HG02642 (cell line): ENCODE data around the gene ERC1.

Experiments
- ATAC-seq: cut with Tn5 transposase; IDR thresholded peaks from one replicate; pipeline ENCODE4 v1.9.1; 2021; ENCODE audit warnings: mild to moderate bottlenecking; ENCODE audit not compliant: unreplicated experiment, poor library complexity

The ERC1 gene

GRCh38 chr12:1493781-1494565 lies 502.9 kb downstream of the ERC1 start:
- ATAC-seq = no peak

DNA sequence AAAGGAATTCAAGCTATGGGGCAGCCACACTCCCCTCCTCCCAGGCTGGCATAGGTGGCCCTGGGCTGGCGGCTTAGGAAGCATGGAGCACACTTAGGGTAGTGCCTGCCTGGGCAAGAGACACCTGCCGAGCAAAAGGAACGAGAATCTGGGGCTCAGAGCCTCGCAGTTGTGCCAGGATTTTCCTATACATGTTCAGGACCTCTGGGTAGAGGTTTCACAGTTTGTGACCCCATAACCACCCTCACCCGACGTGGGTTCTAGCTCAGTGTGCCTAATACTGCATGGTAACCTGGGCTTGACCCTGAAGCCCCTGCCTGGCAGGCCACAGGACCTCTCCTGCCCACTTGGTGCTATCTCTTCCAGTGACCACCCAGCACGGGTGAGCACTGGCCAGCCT lies 503.8 kb downstream of the ERC1 start:
- no peak for ATAC-seq

DNA sequence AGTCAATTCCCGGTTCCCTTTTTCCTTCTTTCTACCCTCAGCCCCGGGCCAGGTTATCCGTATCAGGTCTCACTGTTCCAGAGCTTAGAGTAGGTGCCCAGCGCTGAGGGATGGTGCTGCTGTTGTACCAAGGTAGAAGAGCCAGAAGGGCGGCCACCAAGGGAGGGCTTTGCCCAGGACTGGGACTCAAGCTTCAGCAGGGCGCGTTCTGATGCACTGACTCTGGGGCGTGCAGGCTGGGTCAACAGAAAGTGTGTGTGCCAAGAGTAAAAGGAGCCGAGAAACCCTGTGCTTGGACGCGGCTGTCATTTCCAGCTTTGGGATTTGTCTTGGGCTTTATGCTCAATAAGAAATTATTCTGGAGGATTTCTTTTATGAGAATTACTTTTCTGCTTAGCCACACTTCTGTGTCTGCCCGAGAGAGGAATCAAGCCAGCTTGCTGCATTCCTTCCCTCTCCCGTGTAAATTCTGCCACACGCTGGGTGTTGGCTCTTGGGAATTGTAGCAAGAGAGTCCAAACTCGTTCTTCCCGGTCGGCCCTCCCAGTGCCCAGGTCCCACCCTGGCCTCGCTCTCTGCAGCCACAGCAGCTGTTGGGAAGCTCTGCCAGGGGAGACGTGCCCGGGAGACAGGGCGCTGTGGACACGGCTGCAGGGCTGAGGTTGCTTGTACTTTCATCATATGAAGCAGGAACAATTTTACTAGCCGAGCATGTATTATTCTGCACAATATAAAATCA lies 505.3 kb downstream of the ERC1 start:
- no peak for ATAC-seq

- no peak for ATAC-seq
These were observed 506.1 kb downstream of the ERC1 start for GRCh38 chr12:1497161-1497560.

GRCh38 chr12:1498199-1498740 lies 507.2 kb downstream of the ERC1 start:
- ATAC-seq = no peak

DNA sequence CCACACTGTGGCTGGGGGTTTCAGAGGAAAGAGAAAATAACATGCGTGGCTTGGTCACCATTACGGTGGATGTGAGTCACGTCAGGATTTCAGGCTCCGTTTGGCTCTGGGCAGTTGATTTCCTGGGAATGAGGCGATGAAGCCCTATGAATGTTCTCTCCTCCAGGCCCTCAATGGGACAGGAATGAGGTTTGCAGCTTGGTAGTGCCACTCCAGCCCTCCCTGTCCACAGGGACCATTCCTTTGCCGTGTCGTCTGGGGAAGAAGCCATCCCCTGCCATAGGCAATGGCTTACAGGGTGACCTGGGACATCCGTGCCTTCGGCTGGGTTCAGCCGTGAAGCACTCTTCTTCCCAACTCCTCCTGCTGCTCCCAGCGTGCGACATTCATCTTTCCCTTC lies 508.3 kb downstream of the ERC1 start:
- no peak for ATAC-seq

DNA sequence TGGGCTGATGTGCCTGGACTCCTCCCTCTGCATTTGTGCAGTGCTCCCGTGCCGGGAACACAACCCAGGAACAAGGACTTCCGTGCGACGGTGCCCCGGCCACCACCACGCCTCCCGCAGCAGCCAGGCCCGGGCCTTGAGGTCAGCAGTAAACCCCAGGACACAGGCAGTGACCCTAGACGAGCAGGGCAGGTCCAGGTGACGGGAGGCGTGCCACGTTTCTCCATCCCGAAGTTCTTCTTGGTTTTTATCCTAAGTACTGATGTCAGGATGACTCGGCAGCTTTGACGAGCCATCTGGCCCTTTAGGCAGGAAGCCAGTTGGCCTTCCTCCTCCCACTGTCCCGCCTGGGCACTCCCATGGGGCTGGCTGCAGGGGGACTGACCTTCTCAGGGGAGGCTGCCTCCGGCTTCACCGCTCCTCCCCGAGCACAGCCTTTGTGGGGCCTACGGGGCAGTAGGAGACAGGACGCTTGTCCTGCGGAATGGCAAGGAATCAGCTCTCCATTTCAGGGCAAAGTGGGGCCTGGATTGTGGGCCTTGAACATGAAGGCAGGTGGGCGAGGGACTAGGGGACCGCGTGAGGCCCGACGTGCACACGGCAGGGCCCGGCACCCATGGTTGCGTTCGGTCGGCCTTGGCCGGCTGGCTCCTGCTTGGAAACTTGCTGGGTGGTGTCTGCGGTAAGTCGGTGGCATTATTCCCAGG lies 509.2 kb downstream of the ERC1 start:
- ATAC-seq = no peak

GRCh38 chr12:1501001-1501400 lies 510.0 kb downstream of the ERC1 start:
- no peak for ATAC-seq

DNA sequence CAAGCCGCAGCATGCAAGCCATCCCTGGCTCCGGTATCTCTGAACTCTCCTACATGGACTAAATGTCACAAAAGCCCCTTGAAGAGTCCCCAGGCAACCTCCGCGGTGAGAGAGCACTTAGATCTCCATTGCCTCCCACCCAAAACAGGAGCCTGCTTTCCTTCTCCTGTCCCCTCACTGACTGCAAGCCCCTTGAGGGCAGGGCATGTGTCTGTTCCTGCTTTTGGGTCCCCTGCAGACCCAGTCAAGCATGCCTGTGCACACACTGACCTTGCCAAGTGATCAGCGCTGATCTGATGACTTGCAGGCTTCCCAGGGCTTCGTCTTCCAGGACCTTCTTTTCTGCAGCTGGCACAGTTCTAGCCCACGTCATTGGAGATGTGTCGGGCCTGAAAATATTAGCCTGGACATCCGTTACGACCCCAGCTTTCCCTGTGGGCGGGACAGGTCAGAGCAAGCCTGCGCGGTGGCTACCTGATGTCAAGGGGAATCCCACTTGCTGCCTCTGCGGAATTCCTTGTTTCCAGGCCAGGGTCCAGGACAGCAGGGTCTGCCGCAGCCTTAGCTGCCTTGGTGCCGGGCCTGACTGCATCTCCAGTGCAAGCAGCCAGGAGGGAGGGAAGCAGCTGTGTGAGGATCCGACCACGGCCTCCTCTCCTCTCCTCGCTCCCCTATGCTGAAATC lies 510.8 kb downstream of the ERC1 start:
- ATAC-seq = no peak

GRCh38 chr12:1502379-1502720 lies 511.3 kb downstream of the ERC1 start:
- ATAC-seq = no peak

- no peak for ATAC-seq
These were observed 511.8 kb downstream of the ERC1 start for GRCh38 chr12:1502831-1503230.

- no peak for ATAC-seq
These were observed 512.3 kb downstream of the ERC1 start for GRCh38 chr12:1503281-1503711.

DNA sequence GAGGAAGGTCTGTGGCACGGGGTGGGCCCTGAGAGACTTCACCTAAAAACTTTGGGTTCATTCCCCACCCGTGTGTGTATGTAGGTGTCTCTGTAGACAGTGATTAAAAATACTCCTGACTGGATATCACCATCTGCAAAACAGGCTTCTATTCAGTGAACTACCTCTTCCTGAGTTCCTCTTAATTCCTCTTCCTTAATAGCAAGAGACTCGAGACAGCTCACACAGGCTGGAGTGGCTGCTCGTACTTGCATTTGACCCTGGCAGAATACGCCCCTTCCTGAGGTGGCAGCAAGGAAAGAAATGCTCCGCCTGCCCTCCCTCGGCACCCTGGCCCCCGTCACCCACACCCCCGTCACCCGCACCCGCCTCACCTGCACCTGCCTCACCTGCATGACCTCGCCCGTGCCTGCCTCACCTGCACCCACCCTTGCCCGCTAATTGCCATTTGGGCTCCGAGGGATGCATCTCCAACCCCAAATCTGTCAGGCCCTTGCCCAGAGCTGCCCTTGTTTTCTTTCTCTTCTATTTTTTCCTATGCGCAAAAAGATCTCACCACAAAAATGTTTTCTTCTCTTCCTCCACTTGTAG lies 513.4 kb downstream of the ERC1 start:
- ATAC-seq = no peak

DNA sequence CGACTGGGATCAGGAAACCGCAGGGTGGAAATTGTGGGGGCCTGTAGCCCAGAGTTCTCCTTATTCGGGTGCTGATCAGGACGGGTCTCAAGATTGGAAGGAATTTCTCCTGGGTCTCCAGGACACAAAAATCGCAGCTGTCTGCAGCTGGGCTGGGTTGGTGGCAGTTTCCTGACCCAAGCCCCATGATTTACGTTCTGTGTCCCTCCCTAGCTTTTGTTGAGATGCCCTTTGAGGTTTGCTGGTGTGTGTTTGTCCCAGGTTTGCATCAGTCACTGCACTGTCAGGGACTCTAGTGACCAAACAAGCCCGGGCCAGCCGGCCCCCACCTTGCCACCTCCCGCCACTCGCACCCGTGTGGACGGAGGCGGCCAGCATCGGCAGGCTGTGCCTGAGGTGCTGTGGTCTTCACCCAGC lies 513.9 kb downstream of the ERC1 start:
- no peak for ATAC-seq

GRCh38 chr12:1505576-1505975 lies 514.6 kb downstream of the ERC1 start:
- ATAC-seq = no peak

DNA sequence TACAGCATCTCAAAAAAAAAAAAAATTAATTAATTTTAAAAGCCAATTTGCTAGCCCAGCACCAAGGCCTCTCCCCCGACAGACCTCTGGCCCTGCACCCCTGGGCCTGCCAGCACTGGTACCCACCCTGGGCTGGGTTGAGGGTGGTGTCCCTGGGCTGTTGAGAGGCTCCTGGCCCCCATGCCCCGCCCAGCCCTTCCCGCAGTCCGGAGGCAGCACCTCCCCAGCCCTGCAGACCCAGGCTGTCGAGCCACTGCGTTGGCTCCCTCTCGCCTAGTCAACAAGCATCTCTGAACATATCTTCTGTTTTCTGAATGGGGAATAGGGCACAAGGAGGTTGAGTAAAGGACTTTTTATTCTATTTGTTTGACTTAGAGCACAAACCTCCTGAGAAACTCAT lies 516.3 kb downstream of the ERC1 start:
- no peak for ATAC-seq

DNA sequence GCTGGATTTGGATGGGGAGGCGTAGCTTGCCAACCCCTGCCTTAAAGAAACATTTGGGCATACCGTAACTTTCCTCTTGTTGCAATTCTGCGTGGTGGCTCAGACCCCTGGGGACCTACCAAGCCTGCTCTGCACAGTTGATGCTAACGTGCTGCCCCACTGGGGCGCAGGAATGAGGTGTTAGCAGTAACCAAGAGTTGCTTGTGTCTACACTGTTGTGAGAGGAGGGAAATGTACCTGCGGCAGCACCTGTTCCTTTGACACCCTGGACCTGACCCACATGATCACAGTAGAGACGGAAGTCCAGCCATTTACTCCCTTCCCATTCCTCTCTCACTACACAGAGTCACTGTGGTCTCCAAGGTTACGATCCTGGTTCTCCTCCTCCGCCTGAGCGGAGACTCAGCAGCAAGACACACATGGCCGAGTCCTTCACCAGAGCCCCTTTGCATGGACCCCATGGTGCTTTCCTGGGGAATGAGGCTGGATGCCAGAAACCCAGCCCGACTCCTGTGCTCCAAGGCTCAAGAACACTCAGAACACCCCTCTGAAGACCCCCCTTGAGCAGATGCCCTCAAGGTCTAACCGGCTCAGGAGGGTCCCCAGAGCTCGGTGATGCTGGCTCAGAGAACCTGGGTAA lies 518.5 kb downstream of the ERC1 start:
- no peak for ATAC-seq

DNA sequence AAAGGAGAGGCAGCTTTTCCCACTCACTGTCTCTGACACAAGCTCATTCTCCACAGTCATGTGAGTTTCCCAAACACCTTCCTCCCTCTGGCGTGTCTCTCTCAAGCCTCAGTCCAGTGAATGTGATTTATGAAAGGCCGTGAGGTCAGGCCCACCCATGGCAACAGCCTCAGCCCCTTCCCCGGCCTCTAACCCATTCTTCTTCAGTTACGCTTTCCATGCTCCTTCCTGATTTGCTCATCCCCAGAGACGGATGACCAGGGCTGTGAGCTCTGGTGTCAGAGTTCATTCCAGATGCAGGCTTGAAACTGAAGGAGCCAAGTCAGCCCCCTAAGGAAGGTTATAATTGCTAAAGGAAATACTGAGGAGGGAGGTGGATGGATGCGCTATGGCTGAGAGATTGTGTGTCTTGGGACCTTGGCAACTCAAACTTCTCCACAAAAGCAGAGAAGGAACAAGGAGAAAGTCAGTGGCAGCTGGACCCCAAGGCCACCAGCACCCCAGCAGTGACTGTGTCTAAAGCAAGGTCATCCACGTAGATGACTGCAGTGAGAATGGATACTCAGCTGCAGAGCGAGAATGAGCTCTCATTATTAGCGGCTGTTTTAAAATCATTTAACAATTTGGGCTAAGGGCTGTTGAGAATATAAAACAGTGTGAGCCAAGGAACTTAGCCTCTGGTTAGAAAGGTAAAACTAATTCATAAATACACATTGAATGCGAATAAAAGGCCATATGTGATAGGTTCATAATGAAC lies 519.2 kb downstream of the ERC1 start:
- no peak for ATAC-seq

GRCh38 chr12:1515010-1515409 lies 524.0 kb downstream of the ERC1 start:
- ATAC-seq = no peak
